ENCODE data around the gene CCDC201. TPM values are rescaled to one million over a fixed set of nuclear protein-coding genes. Genes with fewer than 3 reads are reported as not detected.
A peak's percentile ranks its signal among the peaks of the same experiment; 100 is the strongest.
"Not testable (repeated sequence)": the region's sequence is repeated elsewhere in the genome, so short reads cannot be mapped to it uniquely, and the experiment has no call there.

CCDC201 gene
- total RNA-seq, 1 donor from 2014 or later = not detected

DNA sequence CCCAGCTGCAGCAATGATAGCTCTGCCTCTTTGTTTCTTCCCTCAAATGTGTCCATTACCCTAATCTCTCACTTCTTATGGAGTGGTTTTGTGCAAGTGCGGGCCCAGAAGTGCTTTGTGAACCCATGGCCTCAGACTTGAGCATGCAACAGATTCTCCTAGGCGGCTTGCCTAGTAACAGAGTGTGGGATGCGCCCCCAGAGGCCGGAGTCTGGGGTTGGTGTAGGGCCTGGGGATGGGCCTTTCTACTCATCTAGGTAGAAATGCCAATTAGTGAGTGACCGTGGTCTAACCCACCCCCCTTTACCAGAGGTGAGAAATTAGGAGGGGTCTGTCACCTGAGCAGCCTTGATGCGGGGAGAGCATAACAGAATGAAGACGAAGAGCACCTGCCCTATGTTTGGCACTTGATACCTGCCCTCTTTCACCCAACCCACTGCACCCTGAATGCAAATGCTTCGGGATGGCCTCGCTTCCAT lies 8.4 kb upstream of the CCDC201 start:
- ATAC-seq = no peak
- intact Hi-C loops (cut with DNase I) = no loop called here
- no peak for DNase-seq (ENCODE audit: low spot score)

DNA sequence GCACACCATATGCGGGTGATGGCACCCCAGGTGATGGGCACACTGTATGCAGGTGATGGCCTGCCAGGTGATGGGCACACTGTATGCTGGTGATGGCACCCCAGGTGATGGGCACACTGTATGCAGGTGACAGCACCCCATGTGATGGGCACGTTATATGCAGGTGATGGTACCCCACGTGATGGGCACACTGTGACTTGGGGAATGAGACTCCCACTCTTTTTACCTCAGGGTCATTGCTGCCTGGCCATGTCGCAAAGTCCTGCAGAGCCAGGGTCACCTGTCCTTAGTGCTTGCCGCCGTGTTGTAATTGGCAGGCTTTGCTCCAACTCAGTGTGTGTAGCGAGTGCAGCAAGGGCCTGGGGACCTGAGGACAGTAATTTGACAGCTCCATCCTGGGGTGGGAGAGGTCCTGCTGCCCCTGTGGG lies 7.6 kb upstream of the CCDC201 start:
- DNase-seq (ENCODE audit: low spot score) = no peak
- no peak for ATAC-seq

DNA sequence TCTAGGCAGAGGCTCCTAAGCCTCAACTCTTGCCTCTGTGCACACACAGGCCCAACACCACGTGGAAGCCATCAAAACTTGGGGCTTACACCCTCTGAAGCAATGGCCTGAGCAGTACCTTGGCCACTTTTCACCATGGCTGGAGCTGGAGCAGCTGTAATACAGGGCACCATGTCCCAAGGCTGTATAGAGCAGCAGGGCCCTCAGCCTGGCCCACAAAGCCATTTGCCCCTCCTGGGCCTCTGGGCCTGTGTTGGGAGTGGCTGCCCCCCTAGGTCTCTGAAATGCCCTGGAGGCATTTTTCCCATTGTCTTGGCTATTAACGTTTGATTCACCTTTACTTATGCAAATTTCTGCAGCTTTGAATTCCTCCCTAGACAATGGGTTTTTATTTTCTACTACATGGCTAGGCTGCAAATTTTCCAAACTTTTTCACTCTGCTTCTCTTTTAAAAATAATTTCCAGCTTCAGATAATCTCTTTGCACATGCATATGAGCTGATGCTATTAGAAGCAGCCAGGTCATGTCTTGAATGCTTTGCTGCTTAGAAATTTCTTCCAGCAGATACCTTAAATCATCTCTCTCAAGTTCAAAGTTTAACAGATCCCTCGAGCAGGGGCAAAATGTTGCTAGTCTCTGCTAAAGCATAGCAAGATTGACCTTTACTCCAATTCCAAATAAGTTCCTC lies 5.7 kb upstream of the CCDC201 start:
- DNase-seq (ENCODE audit: low spot score) (no peak), ATAC-seq (no peak)
- intact Hi-C loops (cut with DNase I) = no loop called here

More for the DNA sequence above, 7.6 kb upstream of the CCDC201 start:
- intact Hi-C loops (cut with DNase I) = no loop called here

- DNase-seq (ENCODE audit: low spot score) (no peak), ATAC-seq (no peak)
- intact Hi-C loops (cut with DNase I) = no loop called here
These were observed 3.6 kb upstream of the CCDC201 start for GRCh38 chr7:45876519-45876918.

- DNase-seq (ENCODE audit: low spot score) = no peak
- intact Hi-C loops (cut with DNase I) = no loop called here
- no peak for ATAC-seq
These were observed 1.7 kb upstream of the CCDC201 start for GRCh38 chr7:45874408-45875131.

GRCh38 chr7:45873355-45873754 lies 473 bp upstream of the CCDC201 start:
- intact Hi-C loops (cut with DNase I) = no loop called here
- ATAC-seq (no peak), DNase-seq (ENCODE audit: low spot score) (no peak)

GRCh38 chr7:45872116-45873034 lies 507 bp downstream of the CCDC201 start:
- ATAC-seq = no peak
- DNase-seq (ENCODE audit: low spot score) = no peak
- intact Hi-C loops (cut with DNase I) = no loop called here

- intact Hi-C loops (cut with DNase I) = no loop called here
- DNase-seq (ENCODE audit: low spot score) (no peak), ATAC-seq (no peak)
These were observed 3.5 kb downstream of the CCDC201 start for GRCh38 chr7:45869426-45869825.

DNA sequence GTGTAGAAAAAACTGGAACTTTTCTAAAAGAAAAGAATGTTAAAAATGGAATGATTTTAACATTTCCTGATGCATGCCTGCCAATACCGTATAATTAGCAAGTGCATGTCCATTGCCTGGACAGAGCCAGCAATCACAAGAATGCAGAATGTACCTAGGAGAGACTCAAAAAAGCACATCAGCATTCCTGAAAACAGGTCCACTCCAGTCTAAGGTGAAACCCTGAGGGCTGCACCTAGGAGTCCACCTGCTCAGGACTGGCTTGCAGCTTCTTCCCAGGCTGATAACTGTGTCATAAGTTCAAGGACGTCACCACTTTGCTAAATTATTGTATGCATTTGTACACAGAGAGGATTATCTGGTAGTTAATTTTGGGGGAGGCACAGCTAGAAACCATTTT lies 5.4 kb downstream of the CCDC201 start:
- intact Hi-C loops (cut with DNase I) = no loop called here
- ATAC-seq = no peak
- no peak for DNase-seq (ENCODE audit: low spot score)

GRCh38 chr7:45865594-45866410 lies 7.1 kb downstream of the CCDC201 start:
- ATAC-seq = no peak
- intact Hi-C loops (cut with DNase I) = no loop called here
- no peak for DNase-seq (ENCODE audit: low spot score)

GRCh38 chr7:45863715-45864114 lies 9.2 kb downstream of the CCDC201 start:
- intact Hi-C loops (cut with DNase I) = no loop called here
- DNase-seq (ENCODE audit: low spot score) (no peak), ATAC-seq (no peak)

DNA sequence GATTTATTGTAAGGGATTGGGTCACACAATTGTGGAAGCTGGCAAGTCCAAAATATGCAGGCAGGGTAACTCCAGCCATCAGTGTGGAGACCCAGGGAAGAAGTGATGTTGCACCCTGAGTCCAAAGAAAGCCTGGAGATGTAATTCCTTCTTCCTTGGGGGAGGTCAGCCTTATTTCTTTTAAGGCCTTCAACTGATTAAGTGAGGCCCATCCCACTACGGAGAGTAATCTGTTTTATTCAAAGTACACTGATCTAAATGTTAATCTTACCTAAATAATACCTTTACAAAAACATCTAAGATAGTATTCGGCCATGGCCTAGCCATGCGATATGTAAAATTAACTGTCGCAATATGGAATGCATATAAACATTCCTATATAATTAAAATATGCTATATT lies 16.0 kb downstream of the CCDC201 start:
- ATAC-seq; intact Hi-C loops (cut with DNase I); DNase-seq (ENCODE audit: low spot score): not testable (repeated sequence)

DNA sequence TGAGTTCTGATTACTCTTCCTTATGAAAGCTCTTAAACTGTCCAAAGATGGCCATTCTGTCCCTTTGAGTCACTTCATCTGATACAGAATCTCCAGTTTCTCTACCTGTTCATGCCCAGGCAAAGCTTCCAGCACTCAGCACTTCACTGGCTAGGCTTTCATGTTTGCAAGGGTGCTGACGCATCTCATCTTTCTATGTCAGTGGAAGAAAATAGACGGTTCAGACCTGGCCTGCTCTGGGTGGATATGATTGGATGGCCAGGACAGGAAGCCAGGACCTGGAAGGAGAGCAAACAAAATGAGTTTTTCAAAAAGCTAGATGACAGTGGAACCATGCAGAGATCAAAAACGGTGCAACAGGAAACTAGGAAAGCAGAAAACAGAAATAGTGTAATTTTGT lies 17.2 kb downstream of the CCDC201 start:
- ATAC-seq; intact Hi-C loops (cut with DNase I); DNase-seq (ENCODE audit: low spot score): not testable (repeated sequence)

GRCh38 chr7:45853491-45853890 lies 19.4 kb downstream of the CCDC201 start:
- ATAC-seq; intact Hi-C loops (cut with DNase I): not testable (repeated sequence)

GRCh38 chr7:45852984-45853383 lies 19.9 kb downstream of the CCDC201 start:
- intact Hi-C loops (cut with DNase I); DNase-seq (ENCODE audit: low spot score): not testable (repeated sequence)
- ATAC-seq = peak; percentile 34

More at GRCh38 chr7:45853491-45853890, 19.4 kb downstream of the CCDC201 start:
- not testable (repeated sequence) for DNase-seq (ENCODE audit: low spot score)

- intact Hi-C loops (cut with DNase I); ATAC-seq; DNase-seq (ENCODE audit: low spot score): not testable (repeated sequence)
These were observed 24.1 kb downstream of the CCDC201 start for GRCh38 chr7:45848734-45849133.

DNA sequence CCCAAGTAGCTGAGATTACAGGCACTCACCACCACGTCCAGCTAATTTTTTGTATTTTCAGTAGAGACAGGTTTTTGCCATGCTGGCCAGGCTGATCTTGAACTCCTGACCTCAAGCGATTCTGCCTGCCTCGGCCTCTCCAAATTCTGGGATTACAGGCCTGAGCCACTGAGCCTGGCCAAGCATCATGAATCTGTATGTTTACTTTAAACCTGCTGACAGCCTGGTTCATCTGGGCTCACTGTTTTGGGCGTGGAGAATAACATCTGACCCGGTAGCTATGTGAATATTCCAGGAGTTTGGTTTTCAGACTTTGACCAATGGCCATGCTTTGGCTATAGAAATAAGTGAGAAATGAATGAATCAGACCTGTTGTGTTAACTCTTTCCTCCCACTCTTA lies 26.3 kb downstream of the CCDC201 start:
- DNase-seq (ENCODE audit: low spot score) = not testable (repeated sequence)

More for the DNA sequence above, 26.3 kb downstream of the CCDC201 start:
- intact Hi-C loops (cut with DNase I); ATAC-seq: not testable (repeated sequence)

All from sciatic nerve (tissue), 2 donors.